ENCODE data around the gene UNC79. TPM values are rescaled to one million over a fixed set of nuclear protein-coding genes. Genes with fewer than 3 reads are reported as not detected.

UNC79 gene
- total RNA-seq, 1 donor from 2014 or later = 0.29 TPM

DNA sequence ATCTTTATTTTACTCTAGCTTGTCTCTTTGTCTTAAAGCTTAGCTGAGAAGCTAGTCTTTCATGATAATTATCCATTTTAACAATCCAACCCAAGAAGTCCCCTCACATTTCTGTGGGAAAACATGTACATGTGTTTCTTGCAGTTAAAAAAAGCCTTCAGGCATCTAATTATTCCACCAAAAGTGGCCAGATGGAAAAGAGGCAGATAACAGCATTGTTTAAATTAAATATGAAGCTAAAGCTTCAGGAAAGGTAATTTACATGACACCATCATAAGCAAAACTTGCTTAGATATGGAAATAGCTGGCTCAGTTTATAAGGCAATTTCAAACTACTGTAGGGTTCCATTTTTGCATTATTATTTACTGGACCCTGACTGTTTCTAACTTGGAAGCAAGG, 175.4 kb downstream of the UNC79 start:
- H3K4me3 ChIP-seq (ENCODE audit: low read depth, low read length) = no peak overlapping the region
- DNase-seq (ENCODE audit: low read depth) = no peak
- TF ChIP-seq, protein P1, sequence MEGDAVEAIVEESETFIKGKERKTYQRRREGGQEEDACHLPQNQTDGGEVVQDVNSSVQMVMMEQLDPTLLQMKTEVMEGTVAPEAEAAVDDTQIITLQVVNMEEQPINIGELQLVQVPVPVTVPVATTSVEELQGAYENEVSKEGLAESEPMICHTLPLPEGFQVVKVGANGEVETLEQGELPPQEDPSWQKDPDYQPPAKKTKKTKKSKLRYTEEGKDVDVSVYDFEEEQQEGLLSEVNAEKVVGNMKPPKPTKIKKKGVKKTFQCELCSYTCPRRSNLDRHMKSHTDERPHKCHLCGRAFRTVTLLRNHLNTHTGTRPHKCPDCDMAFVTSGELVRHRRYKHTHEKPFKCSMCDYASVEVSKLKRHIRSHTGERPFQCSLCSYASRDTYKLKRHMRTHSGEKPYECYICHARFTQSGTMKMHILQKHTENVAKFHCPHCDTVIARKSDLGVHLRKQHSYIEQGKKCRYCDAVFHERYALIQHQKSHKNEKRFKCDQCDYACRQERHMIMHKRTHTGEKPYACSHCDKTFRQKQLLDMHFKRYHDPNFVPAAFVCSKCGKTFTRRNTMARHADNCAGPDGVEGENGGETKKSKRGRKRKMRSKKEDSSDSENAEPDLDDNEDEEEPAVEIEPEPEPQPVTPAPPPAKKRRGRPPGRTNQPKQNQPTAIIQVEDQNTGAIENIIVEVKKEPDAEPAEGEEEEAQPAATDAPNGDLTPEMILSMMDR (conservative IDR thresholded peaks at IDR 0.05; ENCODE audit: low read depth, low read length) = no peak

DNA sequence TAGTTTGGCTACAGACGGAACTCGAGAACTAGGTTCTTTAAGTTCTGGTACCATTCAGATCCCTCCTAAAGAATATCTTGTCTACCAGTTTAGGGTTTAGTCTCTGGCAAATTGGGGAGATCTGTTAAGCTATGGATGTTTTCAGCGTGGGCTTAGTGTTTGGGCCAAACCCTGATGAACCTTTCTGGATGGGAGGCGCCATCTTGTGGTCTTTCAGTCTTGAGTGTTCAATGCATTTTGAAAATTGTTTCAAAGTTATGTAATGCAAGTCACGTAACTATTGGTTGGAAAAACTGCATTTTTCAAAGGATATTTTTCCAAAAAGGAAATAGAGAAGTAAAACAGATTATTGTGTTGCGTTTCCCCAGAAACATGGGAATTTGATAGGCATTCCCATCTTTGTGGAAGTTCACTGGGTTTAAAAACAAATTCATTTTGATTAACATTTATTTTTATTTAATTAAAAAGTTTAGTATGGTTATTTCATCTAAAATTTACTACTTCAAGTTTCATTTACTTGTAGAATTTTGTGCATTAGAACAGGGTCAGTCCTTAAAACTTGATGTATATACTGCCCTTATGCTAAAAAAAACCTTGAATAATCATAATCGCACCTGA, 188.5 kb downstream of the UNC79 start:
- TF ChIP-seq, protein P1 (conservative IDR thresholded peaks at IDR 0.05; ENCODE audit: low read depth, low read length) = peak; percentile 89
- no peak overlapping the region for H3K4me3 ChIP-seq (ENCODE audit: low read depth, low read length)
- DNase-seq (ENCODE audit: low read depth) = peak; percentile 7

DNA sequence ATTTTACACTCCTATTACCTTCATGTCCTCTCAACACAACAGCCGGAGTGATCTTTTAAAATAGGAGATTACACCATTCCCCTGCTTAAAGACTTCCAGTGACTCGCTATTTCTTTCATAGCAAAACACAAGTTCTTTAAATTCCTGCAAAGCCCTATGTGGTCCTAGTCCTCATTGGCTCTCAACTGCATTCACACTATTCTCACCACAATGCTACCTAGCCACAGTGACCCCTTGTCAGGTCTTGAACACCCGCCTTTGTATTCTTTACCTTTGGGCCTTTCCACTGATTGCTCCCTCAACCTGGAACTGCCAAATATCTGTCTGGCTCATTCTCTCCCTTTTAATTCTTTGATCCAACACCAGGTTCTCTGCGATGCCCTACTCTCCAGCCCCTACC, 197.3 kb downstream of the UNC79 start:
- no peak for DNase-seq (ENCODE audit: low read depth)
- no peak overlapping the region for H3K4me3 ChIP-seq (ENCODE audit: low read depth, low read length)
- TF ChIP-seq, protein P1 (conservative IDR thresholded peaks at IDR 0.05; ENCODE audit: low read depth, low read length) = no peak

GRCh38 chr14:93629643-93630042, 198.9 kb downstream of the UNC79 start:
- DNase-seq (ENCODE audit: low read depth) = no peak
- H3K4me3 ChIP-seq (ENCODE audit: low read depth, low read length) = no peak overlapping the region
- TF ChIP-seq, protein P1 (conservative IDR thresholded peaks at IDR 0.05; ENCODE audit: low read depth, low read length) = no peak

- no peak for DNase-seq (ENCODE audit: low read depth)
- H3K4me3 ChIP-seq (ENCODE audit: low read depth, low read length) = no peak overlapping the region
- TF ChIP-seq, protein P1 (conservative IDR thresholded peaks at IDR 0.05; ENCODE audit: low read depth, low read length) = no peak
These were observed 208.1 kb downstream of the UNC79 start for GRCh38 chr14:93638790-93639189.

DNA sequence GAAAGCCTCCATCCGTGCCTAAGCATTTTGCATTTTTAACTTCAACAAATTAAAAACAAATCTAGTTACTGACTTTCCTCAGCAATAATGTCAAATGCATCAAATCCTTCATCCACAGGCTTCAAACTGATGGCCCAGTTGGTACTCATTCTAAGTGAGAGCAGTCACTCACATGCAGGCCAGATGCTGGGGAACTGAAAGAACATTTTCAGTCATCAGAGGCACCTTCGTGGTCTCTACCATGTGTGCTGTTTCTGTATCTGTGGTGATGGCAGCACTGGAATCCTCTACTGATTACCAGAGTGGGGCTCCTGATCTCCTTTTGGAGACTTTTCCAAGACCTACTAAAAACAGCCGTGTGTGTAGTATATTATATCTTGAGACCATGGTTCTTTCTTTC, 212.4 kb downstream of the UNC79 start:
- TF ChIP-seq, protein P1 (conservative IDR thresholded peaks at IDR 0.05; ENCODE audit: low read depth, low read length) = no peak
- no peak overlapping the region for H3K4me3 ChIP-seq (ENCODE audit: low read depth, low read length)
- DNase-seq (ENCODE audit: low read depth) = no peak

- no peak for DNase-seq (ENCODE audit: low read depth)
- no peak overlapping the region for H3K4me3 ChIP-seq (ENCODE audit: low read depth, low read length)
- TF ChIP-seq, protein P1 (conservative IDR thresholded peaks at IDR 0.05; ENCODE audit: low read depth, low read length) = no peak
These were observed 212.9 kb downstream of the UNC79 start for GRCh38 chr14:93643676-93644075.
